Smooth muscle cell (in vitro differentiated cells): ENCODE data around the gene CD53. TPM values are rescaled to one million over a fixed set of nuclear protein-coding genes. Genes with fewer than 3 reads are reported as not detected.

Experiments
- DNase-seq: peaks from one replicate; lab custom pipeline; 2025; ENCODE audit not compliant: unreplicated experiment; lab: John Stamatoyannopoulos, UW
- H2AFZ ChIP-seq: fragments of 200-600 bp; sonication (generic); 2 replicates; pipeline ENCODE4 v1.6.0; 2016; ENCODE audit warnings: antibody characterized with exemption, low read depth, mild to moderate bottlenecking
- H3F3A ChIP-seq: fragments of 200-600 bp; sonication (generic); 2 replicates; pipeline ENCODE4 v1.6.0; 2017; ENCODE audit warnings: antibody characterized with exemption, low read depth
- H3K27ac ChIP-seq: fragments of 200-600 bp; sonication (generic); 2 replicates; pipeline ENCODE4 v1.5.1; 2016; ENCODE audit warnings: low read depth, mild to moderate bottlenecking
- H3K27me3 ChIP-seq: fragments of 200-600 bp; sonication (generic); 2 replicates; pipeline ENCODE4 v1.6.1; 2016; ENCODE audit warnings: low read depth, mild to moderate bottlenecking
- H3K36me3 ChIP-seq: fragments of 200-600 bp; sonication (generic); 2 replicates; pipeline ENCODE4 v1.5.1; 2016; ENCODE audit warnings: low read depth
- H3K4me1 ChIP-seq: fragments of 200-600 bp; sonication (generic); 2 replicates; pipeline ENCODE4 v1.5.1; 2016; ENCODE audit warnings: low read depth
- H3K4me2 ChIP-seq: fragments of 200-600 bp; sonication (generic); 2 replicates; pipeline ENCODE4 v1.6.0; 2016; ENCODE audit warnings: mild to moderate bottlenecking
- H3K4me3 ChIP-seq: fragments of 200-600 bp; sonication (generic); 2 replicates; pipeline ENCODE4 v1.5.1; 2016; ENCODE audit warnings: mild to moderate bottlenecking
- H3K79me2 ChIP-seq: fragments of 200-600 bp; sonication (generic); 2 replicates; pipeline ENCODE4 v1.6.0; 2016; ENCODE audit warnings: low read depth, mild to moderate bottlenecking
- H3K9ac ChIP-seq: fragments of 200-600 bp; sonication (generic); 2 replicates; pipeline ENCODE4 v1.6.0; 2016; ENCODE audit warnings: low read depth
- H3K9me3 ChIP-seq: fragments of 200-600 bp; sonication (generic); replicated peaks from 2 replicates; pipeline ENCODE4 v1.5.1; 2016; ENCODE audit warnings: low read depth
- H4K20me1 ChIP-seq: fragments of 200-600 bp; sonication (generic); 2 replicates; pipeline ENCODE4 v1.6.0; 2016; ENCODE audit warnings: low read depth
- WGBS: methylation state at CpG from one replicate; pipeline ENCODE4 v1.1.7; 2016; ENCODE audit warnings: low lambda C conversion rate; 5-methylcytosine and 5-hydroxymethylcytosine counted together
- polyA plus RNA-seq: library from polyadenylated mRNA; unstranded; fragments of >200 nt; fragmentation: Nextera tagmentation; extraction: Ambion mirVana; gene quantifications from 2 replicates; pipeline ENCODE4 v1.2.1, GENCODE V29; 2016
- total RNA-seq: library from RNA; depleted of rRNA; stranded (reverse); fragments of >200 nt; gene quantifications from 2 replicates; pipeline ENCODE4 v1.2.3, GENCODE V29; 2014
- TF ChIP-seq, protein P1 (sequence below): fragments of 200-600 bp; sonication (generic); IDR thresholded peaks from 2 replicates; pipeline ENCODE4 v1.5.1; 2017; ENCODE audit warnings: borderline replicate concordance, mild to moderate bottlenecking, antibody characterized with exemption; ENCODE audit not compliant: insufficient read depth, poor library complexity, severe bottlenecking

CD53 gene
- total and polyA plus RNA-seq, 2 experiments from 2014 or later = not detected

DNA sequence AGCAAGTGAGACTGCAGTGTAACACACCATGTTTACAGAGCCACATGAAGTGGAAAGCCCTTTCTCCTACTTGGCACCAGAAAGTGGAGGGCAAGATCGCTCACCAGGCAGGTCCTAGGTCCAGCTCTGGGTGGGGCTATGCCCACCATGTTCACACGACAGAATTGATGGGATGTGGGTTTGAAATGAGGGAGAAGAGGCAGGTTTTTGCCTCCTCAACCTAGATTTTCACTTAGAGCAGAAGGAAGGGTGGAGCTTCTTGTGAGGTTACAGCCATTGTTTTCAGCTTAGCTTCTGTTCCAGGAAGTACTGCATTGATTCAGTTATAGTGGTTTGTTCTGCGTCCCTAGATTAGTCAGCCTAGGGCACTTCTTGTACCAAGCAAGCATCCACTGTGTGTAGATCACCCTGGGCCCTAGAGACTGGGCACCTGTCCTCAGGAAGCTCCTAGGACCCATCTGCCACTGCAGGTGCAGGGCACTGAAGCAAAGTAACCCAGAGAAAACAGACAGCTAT is 2.3 kb downstream of the CD53 start:
- Histone ChIP-seq H3K4me3 (no peak overlapping the region), H3K27me3 (no peaks in the 10 kb centered on the region), H3K9ac (no peak overlapping the region), H3K27ac (no peak overlapping the region), H3K4me2 (no peak overlapping the region), H3K4me1 (no peaks in the 10 kb centered on the region), H4K20me1 (no peaks in the 10 kb centered on the region), H3K36me3 (no peaks in the 10 kb centered on the region), H2AFZ (no peak overlapping the region), H3F3A (no peaks in the 10 kb centered on the region), H3K79me2 (no peaks in the 10 kb centered on the region), H3K9me3 (no peaks in the 10 kb centered on the region)
- no peak for DNase-seq
- WGBS = 83% methylated on average over 3 of the region's 3 CpGs
- TF ChIP-seq, protein P1, sequence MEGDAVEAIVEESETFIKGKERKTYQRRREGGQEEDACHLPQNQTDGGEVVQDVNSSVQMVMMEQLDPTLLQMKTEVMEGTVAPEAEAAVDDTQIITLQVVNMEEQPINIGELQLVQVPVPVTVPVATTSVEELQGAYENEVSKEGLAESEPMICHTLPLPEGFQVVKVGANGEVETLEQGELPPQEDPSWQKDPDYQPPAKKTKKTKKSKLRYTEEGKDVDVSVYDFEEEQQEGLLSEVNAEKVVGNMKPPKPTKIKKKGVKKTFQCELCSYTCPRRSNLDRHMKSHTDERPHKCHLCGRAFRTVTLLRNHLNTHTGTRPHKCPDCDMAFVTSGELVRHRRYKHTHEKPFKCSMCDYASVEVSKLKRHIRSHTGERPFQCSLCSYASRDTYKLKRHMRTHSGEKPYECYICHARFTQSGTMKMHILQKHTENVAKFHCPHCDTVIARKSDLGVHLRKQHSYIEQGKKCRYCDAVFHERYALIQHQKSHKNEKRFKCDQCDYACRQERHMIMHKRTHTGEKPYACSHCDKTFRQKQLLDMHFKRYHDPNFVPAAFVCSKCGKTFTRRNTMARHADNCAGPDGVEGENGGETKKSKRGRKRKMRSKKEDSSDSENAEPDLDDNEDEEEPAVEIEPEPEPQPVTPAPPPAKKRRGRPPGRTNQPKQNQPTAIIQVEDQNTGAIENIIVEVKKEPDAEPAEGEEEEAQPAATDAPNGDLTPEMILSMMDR = no peak

DNA sequence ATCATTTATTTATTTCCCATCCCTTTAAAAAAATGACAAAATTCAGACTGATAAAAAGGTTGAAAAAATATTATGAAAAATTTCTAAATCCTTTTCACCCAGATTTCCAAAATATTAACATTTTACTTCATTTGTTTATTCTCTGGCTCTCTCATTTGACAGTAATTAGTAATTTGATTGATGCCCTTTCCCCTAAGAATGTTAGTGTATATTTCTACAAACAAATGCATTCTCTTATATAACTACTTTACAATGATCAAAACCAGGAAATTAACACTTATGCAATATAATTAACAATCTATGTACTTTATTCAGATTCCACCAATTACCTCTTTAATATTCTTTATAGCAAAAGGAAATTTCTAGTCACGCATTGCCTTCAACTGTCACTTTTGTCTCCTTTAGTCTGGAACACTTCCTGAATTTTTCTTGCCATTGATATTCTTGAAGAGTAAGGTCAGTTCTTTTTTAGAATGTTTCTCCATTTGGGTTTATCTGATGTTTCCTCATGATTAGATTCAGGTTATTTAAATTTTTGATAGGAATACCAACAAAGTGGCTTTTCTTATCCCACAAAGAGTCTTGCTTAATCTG is 3.9 kb downstream of the CD53 start:
- Histone ChIP-seq H3K27me3 (no peaks in the 10 kb centered on the region), H3K79me2 (no peaks in the 10 kb centered on the region), H3K4me2 (no peak overlapping the region), H2AFZ (no peak overlapping the region), H3K9ac (no peak overlapping the region), H3F3A (no peaks in the 10 kb centered on the region), H3K36me3 (no peaks in the 10 kb centered on the region), H3K4me3 (no peak overlapping the region), H3K27ac (no peak overlapping the region), H3K9me3 (no peaks in the 10 kb centered on the region), H4K20me1 (no peaks in the 10 kb centered on the region), H3K4me1 (no peaks in the 10 kb centered on the region)
- TF ChIP-seq, protein P1 = no peak
- DNase-seq = no peak
- 89% methylated on average over 1 of the region's 1 CpG for WGBS

DNA sequence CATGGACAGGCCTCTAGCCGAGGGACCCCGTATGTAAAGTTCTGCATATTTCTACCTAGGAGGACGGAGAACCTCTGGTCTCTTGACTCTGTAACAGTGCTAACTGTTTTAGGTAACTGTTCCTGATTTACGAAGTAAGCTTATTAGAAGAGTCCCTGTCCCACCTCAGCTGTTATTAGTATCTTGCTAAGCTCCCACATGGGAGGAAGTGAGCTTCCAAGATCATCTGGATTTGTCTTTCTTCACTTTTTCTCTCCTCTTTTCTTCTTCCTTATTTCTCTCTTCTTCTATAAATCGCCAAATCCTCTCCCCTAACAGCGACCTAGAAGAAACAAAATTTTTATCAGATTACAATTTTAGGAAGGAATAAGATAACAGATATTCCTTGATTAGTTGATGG is 4.4 kb downstream of the CD53 start:
- 92% methylated on average over 6 of the region's 6 CpGs for WGBS
- no peak overlapping the region for H3K4me2 ChIP-seq

More for the DNA sequence above, 4.4 kb downstream of the CD53 start:
- no peak overlapping the region for H2AFZ ChIP-seq
- no peak for DNase-seq
- H3K9ac ChIP-seq = no peak overlapping the region
- TF ChIP-seq, protein P1 = no peak
- H3K9me3 ChIP-seq = no peaks in the 10 kb centered on the region
- H3K79me2 ChIP-seq = no peaks in the 10 kb centered on the region
- H3K27me3 ChIP-seq = no peaks in the 10 kb centered on the region
- H3K4me1 ChIP-seq = no peaks in the 10 kb centered on the region
- no peak overlapping the region for H3K4me3 ChIP-seq
- no peaks in the 10 kb centered on the region for H3K36me3 ChIP-seq
- no peak overlapping the region for H3K27ac ChIP-seq
- no peaks in the 10 kb centered on the region for H3F3A ChIP-seq
- H4K20me1 ChIP-seq = no peaks in the 10 kb centered on the region
